Measurements from ENCODE around the gene STATH.
A peak's percentile ranks its signal among the peaks of the same experiment; 100 is the strongest.

Gene STATH

DNA sequence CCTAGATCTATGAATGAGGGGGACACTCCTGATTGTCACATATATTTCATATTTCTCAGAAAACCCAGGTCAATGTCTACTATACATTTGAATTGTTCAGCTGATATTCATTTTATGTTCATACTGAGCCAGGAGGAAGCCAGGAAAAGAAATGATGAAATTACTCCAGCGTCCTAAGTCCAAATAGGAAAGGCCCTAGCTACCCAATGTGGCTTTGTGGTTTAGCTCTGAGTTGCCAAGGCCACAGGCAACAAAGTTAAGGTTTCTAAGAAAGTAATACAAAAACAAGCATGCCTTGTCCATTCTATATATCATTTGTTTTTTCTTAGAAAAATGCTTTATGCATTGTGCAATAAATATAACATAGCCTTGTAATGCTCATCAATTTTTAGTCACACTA is 25.7 kb upstream of the STATH start:
- H3K27me3 ChIP-seq (ENCODE audit: insufficient read depth, low read length) = no peaks in the 10 kb centered on the region
- no peak overlapping the region for H2AK5ac ChIP-seq (ENCODE audit: low read length)
- H3K4me3 ChIP-seq (ENCODE audit: low read depth, low read length) = no peak overlapping the region
- no peak overlapping the region for H2BK120ac ChIP-seq (ENCODE audit: insufficient read depth, low read length, poor library complexity)
- no peak overlapping the region for H3K23ac ChIP-seq (ENCODE audit: low read length)
- H4K12ac ChIP-seq (ENCODE audit: low read depth, low read length) = no peak overlapping the region
- H3K4me2 ChIP-seq (ENCODE audit: low read length) = no peak overlapping the region
- no peak overlapping the region for H3K14ac ChIP-seq (ENCODE audit: low read length)
- DNase-seq = no peak
- H2BK5ac ChIP-seq (ENCODE audit: low read depth, low read length, poor library complexity) = no peak overlapping the region
- no peak overlapping the region for H4K8ac ChIP-seq (ENCODE audit: low read depth, low read length)
- no peaks in the 10 kb centered on the region for H3K9me3 ChIP-seq (ENCODE audit: insufficient read depth, low read depth, low read length)
- no CpG with 5 or more reads among the region's 1 CpG for WGBS (ENCODE audit: extremely low coverage, insufficient coverage, insufficient read length)
- H3K36me3 ChIP-seq (ENCODE audit: control insufficient read depth in 1 of 2, insufficient read depth in 2 of 2, low read length in 2 of 2) = no peaks in the 10 kb centered on the region
- no peak overlapping the region for H2AFZ ChIP-seq (ENCODE audit: insufficient read depth, low read length, poor library complexity)
- H3K4me1 ChIP-seq (ENCODE audit: control insufficient read depth in 1 of 2, insufficient read depth in 2 of 2, low read length in 2 of 2) = no peaks in the 10 kb centered on the region
- H4K91ac ChIP-seq (ENCODE audit: low read depth, low read length) = no peak overlapping the region
- H3K18ac ChIP-seq (ENCODE audit: low read length) = no peak overlapping the region
- no peak overlapping the region for H3K27ac ChIP-seq (ENCODE audit: low read depth, low read length)
- H3K9ac ChIP-seq (ENCODE audit: low read length) = no peak overlapping the region
- H3K4ac ChIP-seq (ENCODE audit: low read depth, low read length) = no peak overlapping the region
- no peaks in the 10 kb centered on the region for H3K79me2 ChIP-seq (ENCODE audit: control insufficient read depth, insufficient read depth, low read length, poor library complexity)
- no peaks in the 10 kb centered on the region for H3K79me1 ChIP-seq (ENCODE audit: low read length)
- H2BK12ac ChIP-seq (ENCODE audit: low read length) = no peak overlapping the region

DNA sequence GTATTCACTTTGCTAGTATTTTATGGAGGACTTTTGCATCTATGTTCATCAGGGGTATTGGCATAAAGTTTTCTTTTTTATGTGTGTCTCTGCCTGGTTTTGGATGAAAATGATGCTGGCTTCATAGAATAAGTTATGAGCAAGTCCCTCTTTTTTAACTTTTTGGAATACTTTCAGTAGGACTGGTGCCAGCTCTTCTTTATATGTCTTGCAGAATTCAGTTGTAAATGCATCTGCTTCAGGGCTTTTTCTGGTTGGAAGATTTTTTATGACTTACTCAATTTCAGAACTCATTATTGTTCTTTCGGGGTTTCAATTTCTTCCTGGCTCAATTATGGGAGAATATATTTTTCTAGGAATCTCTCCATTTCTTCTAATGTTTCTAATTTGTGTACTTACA is 21.1 kb upstream of the STATH start:
- Histone ChIP-seq H3K4ac (ENCODE audit: low read depth, low read length) (no peak overlapping the region), H3K4me1 (ENCODE audit: control insufficient read depth in 1 of 2, insufficient read depth in 2 of 2, low read length in 2 of 2) (peaks cover 0 to 4% of the 10 kb centered on the region in 2 experiments), H2AK5ac (ENCODE audit: low read length) (no peak overlapping the region), H3K23ac (ENCODE audit: low read length) (no peak overlapping the region), H2AFZ (ENCODE audit: insufficient read depth, low read length, poor library complexity) (no peak overlapping the region), H2BK120ac (ENCODE audit: insufficient read depth, low read length, poor library complexity) (no peak overlapping the region), H3K27me3 (ENCODE audit: insufficient read depth, low read length) (no peaks in the 10 kb centered on the region), H4K91ac (ENCODE audit: low read depth, low read length) (no peak overlapping the region), H3K9ac (ENCODE audit: low read length) (no peak overlapping the region), H3K79me1 (ENCODE audit: low read length) (no peaks in the 10 kb centered on the region), H3K36me3 (ENCODE audit: control insufficient read depth in 1 of 2, insufficient read depth in 2 of 2, low read length in 2 of 2) (no peaks in the 10 kb centered on the region), H3K18ac (ENCODE audit: low read length) (no peak overlapping the region), H3K4me3 (ENCODE audit: low read depth, low read length) (no peak overlapping the region), H2BK5ac (ENCODE audit: low read depth, low read length, poor library complexity) (no peak overlapping the region), H4K8ac (ENCODE audit: low read depth, low read length) (no peak overlapping the region), H3K4me2 (ENCODE audit: low read length) (no peak overlapping the region), H3K14ac (ENCODE audit: low read length) (no peak overlapping the region), H3K27ac (ENCODE audit: low read depth, low read length) (no peak overlapping the region), H3K79me2 (ENCODE audit: control insufficient read depth, insufficient read depth, low read length, poor library complexity) (no peaks in the 10 kb centered on the region), H3K9me3 (ENCODE audit: insufficient read depth, low read depth, low read length) (no peaks in the 10 kb centered on the region), H4K12ac (ENCODE audit: low read depth, low read length) (no peak overlapping the region), H2BK12ac (ENCODE audit: low read length) (no peak overlapping the region)
- WGBS (ENCODE audit: extremely low coverage, insufficient coverage, insufficient read length) = no CpG with 5 or more reads among the region's 1 CpG
- no peak for DNase-seq

DNA sequence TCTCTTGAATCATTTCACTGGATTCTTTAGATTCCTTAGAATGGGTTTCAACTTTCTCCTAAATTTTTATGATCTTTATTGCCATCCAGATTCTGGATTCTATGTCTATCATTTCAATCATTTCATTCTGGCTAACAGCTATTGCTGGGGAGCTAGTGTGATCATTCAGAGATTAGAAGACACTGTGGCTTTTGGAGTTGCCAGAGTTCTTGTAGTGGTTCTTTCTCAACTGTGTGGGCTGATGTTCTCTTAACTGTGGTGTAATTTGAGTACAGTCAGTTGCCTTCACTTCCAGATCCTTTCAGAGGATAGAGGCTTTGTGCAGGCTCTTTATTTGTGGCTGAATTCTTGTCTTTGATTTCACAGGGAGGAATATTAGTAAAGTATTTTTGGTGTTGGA is 18.2 kb upstream of the STATH start:
- Histone ChIP-seq H3K9ac (ENCODE audit: low read length) (no peak overlapping the region), H2AK5ac (ENCODE audit: low read length) (no peak overlapping the region), H3K4ac (ENCODE audit: low read depth, low read length) (no peak overlapping the region), H3K14ac (ENCODE audit: low read length) (no peak overlapping the region), H2BK120ac (ENCODE audit: insufficient read depth, low read length, poor library complexity) (no peak overlapping the region), H2BK5ac (ENCODE audit: low read depth, low read length, poor library complexity) (no peak overlapping the region), H3K23ac (ENCODE audit: low read length) (no peak overlapping the region), H3K36me3 (ENCODE audit: control insufficient read depth in 1 of 2, insufficient read depth in 2 of 2, low read length in 2 of 2) (no peaks in the 10 kb centered on the region), H3K27ac (ENCODE audit: low read depth, low read length) (no peak overlapping the region), H3K79me2 (ENCODE audit: control insufficient read depth, insufficient read depth, low read length, poor library complexity) (no peaks in the 10 kb centered on the region), H4K8ac (ENCODE audit: low read depth, low read length) (no peak overlapping the region), H3K9me3 (ENCODE audit: insufficient read depth, low read depth, low read length) (no peaks in the 10 kb centered on the region), H3K4me2 (ENCODE audit: low read length) (no peak overlapping the region), H4K12ac (ENCODE audit: low read depth, low read length) (no peak overlapping the region), H3K4me1 (ENCODE audit: control insufficient read depth in 1 of 2, insufficient read depth in 2 of 2, low read length in 2 of 2) (peaks cover 0 to 4% of the 10 kb centered on the region in 2 experiments), H3K18ac (ENCODE audit: low read length) (no peak overlapping the region), H2AFZ (ENCODE audit: insufficient read depth, low read length, poor library complexity) (no peak overlapping the region), H3K4me3 (ENCODE audit: low read depth, low read length) (no peak overlapping the region), H3K27me3 (ENCODE audit: insufficient read depth, low read length) (no peaks in the 10 kb centered on the region), H3K79me1 (ENCODE audit: low read length) (no peaks in the 10 kb centered on the region), H2BK12ac (ENCODE audit: low read length) (no peak overlapping the region), H4K91ac (ENCODE audit: low read depth, low read length) (no peak overlapping the region)
- peak in 1 of 2 donors; percentile 29 for DNase-seq

DNA sequence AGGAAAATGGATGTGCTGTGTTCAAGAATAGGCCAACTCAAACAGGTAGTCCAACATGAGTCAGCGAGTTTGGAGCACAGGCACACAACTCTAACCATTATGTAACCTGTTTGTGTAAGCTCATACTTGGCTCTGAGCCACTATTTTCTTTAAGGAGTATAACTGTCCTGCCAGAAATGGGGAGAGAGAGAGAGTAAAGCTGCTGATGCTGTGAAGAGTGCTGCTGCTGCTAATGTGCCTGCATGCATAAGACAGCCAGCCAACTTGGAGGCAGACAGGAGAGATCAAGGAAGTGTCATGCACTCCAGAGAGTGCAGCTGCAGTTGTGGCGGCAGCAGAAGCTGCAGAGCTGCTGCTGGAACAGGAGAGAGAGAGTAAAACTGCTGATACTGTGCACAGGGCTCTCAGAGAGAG is 11.7 kb upstream of the STATH start:
- Histone ChIP-seq H3K4ac (ENCODE audit: low read depth, low read length) (no peak overlapping the region), H3K18ac (ENCODE audit: low read length) (no peak overlapping the region), H4K91ac (ENCODE audit: low read depth, low read length) (no peak overlapping the region), H4K12ac (ENCODE audit: low read depth, low read length) (no peak overlapping the region), H3K36me3 (ENCODE audit: control insufficient read depth in 1 of 2, insufficient read depth in 2 of 2, low read length in 2 of 2) (no peaks in the 10 kb centered on the region), H3K79me2 (ENCODE audit: control insufficient read depth, insufficient read depth, low read length, poor library complexity) (no peaks in the 10 kb centered on the region), H3K27me3 (ENCODE audit: insufficient read depth, low read length) (no peaks in the 10 kb centered on the region), H3K4me3 (ENCODE audit: low read depth, low read length) (no peak overlapping the region), H3K9me3 (ENCODE audit: insufficient read depth, low read depth, low read length) (no peaks in the 10 kb centered on the region), H3K9ac (ENCODE audit: low read length) (no peak overlapping the region), H3K14ac (ENCODE audit: low read length) (no peak overlapping the region), H2BK12ac (ENCODE audit: low read length) (no peak overlapping the region), H4K8ac (ENCODE audit: low read depth, low read length) (no peak overlapping the region), H2AFZ (ENCODE audit: insufficient read depth, low read length, poor library complexity) (no peak overlapping the region), H2BK5ac (ENCODE audit: low read depth, low read length, poor library complexity) (no peak overlapping the region), H3K4me1 (ENCODE audit: control insufficient read depth in 1 of 2, insufficient read depth in 2 of 2, low read length in 2 of 2) (no peaks in the 10 kb centered on the region), H3K27ac (ENCODE audit: low read depth, low read length) (no peak overlapping the region), H3K79me1 (ENCODE audit: low read length) (no peaks in the 10 kb centered on the region), H3K4me2 (ENCODE audit: low read length) (no peak overlapping the region), H2AK5ac (ENCODE audit: low read length) (no peak overlapping the region), H2BK120ac (ENCODE audit: insufficient read depth, low read length, poor library complexity) (no peak overlapping the region), H3K23ac (ENCODE audit: low read length) (no peak overlapping the region)
- DNase-seq = peak in 1 of 2 donors; percentile 5
- no CpG with 5 or more reads among the region's 2 CpGs for WGBS (ENCODE audit: extremely low coverage, insufficient coverage, insufficient read length)

Measured in trophoblast cell (in vitro differentiated cells and primary cell).